GM21786 (cell line): ENCODE data around the gene SPRED2.

Experiments used
- ATAC-seq: cut with Tn5 transposase; IDR thresholded peaks from one replicate; pipeline ENCODE4 v1.9.1; 2021; ENCODE audit not compliant: unreplicated experiment

Gene SPRED2

DNA sequence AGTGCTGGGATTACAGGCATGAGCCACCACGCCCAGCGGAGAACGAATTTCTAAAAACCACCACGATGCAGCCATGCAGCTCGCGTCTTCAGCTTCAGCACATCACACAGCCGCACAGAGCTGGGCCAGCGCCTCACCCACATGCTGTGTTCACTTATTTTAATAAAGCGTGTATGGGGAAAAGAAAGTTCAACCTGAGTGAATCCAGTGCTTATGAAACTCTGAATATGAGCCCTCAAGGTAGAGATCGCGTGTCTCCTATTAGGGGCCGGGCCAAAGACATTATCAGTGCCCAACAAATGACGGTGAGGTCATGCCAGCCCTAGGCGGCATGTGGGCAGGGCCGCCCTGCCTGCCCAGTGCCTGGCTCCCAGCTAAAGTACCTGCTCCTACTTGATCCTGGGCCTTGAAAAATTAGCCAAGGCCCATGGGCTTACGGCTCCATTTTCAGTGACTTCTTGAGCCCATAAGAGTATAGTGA, 44.3 kb downstream of the SPRED2 start:
- ATAC-seq: peak; percentile 76

DNA sequence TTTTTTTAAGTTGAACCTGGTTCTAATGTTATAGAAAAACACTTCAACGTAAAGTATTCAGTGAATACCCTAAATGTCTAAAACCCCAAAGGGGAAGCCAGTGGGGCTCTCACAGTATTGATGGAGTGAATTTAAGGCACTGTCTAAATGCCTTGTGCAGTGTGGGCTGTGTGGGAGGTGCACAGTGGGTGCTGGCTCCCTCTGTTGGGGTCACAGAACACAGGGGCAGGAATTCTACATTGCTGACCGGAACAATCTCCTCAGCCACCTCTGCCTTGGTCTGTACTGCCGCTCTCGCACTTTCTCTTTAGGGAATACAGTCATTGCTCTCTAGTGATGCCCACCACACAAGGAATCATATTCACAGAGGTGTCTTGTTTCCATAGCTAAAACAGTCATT, 45.4 kb downstream of the SPRED2 start:
- ATAC-seq: no peak

DNA sequence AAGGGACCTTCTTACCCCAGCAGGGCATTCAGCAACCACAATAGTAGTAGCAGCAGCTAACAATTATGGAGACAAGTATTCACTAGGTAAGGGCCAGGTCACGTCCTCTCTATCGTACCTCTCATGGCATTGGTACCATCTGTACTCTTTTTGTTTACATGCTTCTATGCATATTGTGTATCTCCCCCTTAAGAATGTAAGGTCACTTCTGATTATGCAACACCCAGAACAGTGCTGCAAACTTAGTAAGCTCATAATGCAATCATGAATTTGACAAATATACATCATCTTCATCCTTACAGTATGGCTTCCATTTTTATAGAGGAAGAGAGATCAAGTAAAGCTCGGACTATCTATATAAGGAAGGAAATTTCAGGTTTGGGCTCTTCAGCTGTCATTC, 46.1 kb downstream of the SPRED2 start:
- no peak for ATAC-seq

DNA sequence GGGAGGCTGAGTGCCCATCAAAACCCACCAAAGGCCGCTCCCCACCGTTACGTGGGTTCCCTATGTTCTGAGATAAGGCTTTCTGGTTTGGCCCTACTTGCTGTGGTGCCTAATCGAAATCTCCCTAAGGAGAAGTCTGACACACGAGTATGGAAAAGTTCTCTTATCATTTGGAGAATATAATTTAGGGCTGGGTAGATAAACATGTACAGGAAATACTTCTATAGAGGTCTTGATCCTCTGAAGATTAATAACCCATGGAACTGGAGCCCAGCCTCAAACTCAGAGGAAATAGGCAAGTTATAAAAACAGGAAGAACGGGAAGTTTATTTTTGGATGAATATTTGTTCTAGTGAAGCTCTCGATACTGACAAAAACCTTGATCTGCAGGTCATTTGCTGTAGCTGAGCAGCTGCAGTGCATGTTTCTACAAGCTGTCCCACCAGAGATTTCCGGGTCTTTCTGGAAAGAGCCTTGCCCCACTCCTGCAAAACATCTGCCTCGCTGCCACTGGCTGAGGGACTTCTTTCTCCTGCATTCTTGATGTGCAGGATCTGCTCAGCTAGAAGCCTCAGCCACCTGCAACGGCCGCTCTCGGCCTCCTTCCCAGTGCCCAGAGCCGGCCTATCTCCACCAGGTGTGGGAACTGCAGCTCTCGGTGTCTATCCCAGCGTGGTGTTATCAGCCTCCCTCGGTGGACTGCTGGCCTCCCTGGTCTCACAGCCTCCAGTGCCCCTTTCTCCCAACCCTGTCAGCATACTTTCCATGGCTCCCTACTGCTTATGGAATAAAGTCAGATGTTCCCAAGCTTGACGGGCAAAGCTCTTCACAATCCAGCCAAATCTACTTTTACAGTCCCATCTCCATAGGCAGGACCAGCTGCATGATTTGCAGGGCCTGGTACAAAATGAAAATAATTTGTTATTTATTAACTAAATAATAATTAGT, 48.6 kb downstream of the SPRED2 start:
- no peak for ATAC-seq

DNA sequence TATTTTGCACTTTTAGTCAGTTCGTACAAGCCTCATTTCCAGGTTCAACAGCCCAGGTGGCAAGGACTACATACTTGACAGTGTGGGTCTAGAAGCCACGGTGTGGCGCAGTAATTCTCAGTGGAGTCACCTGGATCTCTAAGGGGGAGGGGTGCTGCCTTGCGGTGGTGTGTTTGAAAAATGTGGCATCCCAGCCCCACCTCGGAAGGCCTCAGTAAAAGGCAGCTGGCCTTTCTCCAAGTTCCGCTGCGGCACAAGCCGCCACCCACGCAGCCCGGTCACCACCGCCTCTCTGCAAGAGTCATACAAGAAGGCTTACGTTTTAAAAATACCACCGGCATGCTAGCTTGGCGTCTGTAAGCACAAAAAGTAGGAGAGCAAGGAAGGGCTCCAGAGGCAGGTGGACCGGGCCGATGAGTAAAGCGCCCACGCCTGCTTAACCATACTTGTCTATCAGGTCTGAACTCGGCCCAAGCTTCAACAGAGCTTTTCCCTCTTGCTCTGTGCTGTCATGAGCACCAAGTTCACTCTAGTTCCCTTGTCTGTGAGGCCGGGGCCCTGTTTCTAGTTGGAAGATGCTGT, 49.5 kb downstream of the SPRED2 start:
- ATAC-seq: peak; percentile 74

DNA sequence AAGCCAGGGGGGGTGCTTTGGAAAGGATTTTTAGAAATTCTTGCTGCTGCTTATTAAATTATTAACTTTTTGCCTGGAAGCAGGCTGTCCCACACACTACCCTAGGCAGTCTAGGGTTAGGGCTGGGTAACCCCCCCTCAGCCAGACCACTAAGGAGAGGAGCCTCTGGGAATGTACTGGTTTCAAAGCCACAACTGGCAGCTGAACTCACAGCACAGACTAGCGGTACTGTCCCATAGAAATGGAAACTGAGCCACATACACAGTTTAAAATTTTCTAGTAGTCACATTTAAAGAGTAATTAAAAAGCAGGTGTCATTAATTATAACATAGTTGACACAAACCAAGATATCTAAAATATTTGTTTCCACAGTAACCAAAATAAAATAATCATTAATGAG, 50.1 kb downstream of the SPRED2 start:
- ATAC-seq: no peak

DNA sequence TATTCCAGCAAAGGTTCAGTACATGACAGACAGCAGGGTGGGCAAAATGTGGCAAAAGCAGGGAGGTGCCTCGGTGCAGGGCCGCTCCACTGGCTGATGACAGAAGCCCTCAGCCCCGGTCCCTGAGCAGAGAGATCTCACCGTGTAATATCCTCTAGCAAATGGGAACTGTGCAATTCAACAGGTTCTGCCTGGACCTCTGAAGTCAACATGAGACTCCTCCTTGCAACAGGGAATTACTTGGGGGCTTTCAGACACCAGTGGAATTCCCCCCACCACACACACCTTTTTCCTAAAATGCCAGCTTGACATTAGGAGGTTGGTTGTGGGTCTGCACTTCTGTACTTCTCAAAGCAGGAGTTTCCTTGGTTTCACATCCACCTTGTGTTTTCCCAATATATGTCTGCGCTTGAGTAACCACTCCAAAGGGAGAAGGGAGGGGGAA, 50.8 kb downstream of the SPRED2 start:
- no peak for ATAC-seq

DNA sequence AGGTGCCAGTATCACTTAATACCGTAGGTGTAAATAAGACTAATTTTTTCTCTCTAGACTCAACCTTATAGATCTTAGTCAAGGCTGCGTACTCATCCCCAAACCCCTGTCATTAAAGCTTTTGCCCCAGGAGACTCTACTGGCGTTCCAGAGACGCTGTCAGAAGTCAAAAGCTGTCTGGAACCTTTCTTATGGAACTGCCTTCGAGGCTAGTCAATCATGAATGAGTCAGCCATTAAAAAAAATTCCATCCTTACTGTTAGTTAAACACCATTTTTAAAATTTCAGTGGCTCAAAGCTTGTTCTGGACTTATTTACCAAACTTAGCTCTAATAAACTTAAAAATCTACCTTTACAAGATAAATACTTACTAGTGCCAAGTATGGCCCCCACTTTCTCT, 52.1 kb downstream of the SPRED2 start:
- ATAC-seq: no peak

DNA sequence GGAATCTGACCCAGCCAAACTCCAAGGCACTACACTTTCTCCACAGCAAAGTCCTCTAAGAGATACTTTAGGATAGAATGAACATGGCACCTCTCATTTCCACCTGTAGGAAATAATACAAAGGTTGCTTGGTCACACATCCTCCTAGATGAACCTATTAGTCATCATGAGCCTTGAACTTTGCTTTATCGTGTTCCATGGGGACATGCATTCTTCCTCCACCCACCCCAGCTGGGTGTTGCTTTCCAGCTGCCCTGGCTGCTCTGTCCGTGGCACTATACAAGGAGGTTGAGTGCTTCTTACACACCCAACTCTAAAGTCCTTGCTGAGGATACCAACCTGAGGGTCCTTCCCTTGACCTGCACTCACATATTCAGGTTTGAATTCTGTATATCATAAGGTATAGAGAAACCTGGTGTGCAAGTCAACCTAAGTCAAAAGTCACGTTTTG, 52.7 kb downstream of the SPRED2 start:
- no peak for ATAC-seq

DNA sequence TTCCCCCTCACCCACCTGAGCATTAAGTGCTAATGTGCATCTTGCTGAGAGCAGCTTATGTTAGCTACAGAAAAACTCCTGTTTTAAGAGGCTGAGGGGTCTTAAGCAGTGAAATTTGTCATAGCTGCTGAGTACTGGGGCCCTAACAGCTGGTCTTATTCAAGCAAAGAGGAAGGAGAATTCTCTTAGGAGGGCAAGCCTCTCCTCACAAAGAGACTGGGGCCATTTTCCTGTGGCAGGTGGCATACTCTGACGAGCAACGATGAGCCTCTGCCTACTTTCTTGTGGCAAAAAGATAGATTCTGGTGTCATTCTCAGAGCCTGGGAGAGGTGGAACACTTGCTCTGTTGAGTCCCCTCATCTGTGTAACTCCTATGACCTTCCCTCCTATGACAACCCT, 53.2 kb downstream of the SPRED2 start:
- no peak for ATAC-seq

DNA sequence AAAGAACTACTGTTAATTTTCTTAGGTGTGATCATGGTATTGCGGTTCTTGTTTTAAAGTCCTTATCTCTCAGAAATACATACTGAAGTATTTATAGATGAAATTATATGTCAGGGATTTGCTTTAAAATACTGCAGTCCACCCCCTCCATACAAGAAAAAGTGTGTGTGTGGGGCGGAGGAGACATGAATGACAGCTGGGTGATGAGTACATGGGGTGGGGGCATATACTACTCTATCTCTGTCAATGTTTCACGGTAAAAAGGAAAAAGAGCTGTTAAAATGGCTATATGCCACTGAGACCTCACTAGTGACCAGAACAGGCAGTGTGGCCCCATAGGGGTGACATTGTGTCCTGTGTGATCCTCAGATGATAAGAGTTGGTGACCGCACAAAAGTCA, 54.1 kb downstream of the SPRED2 start:
- ATAC-seq: no peak

DNA sequence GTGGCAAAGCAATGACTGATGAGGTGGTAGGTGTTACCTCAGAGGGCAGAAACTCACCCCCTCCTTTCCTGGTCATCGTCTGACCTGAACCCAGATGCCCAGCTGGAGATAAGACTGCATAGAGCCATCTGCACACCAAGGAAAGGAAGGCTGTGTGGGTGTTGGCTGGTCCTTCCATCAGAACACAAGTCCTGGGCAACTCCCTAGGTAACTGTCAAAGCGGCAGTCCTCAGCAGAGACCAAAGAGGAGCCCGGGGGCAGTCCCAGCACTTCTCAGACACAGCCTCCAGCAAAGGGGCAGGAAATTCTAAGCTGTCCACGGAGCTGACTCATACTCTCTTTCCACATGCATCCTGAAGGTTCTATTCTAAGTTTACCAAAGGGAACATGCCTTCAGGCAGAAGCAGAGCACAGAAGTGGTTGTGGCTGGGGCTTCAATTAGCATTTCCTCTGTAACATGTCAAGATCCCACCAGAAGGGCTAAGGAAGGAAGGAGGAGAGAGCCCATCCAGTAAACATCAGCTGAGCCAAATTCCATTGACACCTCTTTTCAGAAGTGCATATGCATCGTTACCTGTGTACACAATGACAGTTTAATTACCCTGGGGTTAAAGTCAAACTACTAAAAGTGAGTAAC, 54.7 kb downstream of the SPRED2 start:
- ATAC-seq: peak; percentile 44

DNA sequence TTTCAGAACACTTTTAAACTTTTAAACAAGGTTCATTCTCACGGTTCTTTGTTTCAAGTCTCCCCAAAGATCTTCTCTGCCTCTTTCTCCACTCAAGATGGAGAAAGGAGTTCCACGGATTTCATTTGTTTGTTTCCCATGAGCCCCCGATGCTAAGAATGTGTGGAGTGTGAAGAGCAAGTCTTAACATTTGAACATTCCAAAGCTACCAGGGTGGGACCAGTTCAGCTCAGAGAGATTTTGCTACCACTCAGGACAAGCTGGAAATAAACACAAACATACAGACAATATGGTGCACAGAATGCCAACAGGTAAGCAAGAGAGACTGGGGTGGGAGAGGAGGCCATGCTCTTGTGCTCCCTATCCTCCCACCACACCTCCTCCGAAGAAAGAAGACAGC, 56.7 kb downstream of the SPRED2 start:
- no peak for ATAC-seq

DNA sequence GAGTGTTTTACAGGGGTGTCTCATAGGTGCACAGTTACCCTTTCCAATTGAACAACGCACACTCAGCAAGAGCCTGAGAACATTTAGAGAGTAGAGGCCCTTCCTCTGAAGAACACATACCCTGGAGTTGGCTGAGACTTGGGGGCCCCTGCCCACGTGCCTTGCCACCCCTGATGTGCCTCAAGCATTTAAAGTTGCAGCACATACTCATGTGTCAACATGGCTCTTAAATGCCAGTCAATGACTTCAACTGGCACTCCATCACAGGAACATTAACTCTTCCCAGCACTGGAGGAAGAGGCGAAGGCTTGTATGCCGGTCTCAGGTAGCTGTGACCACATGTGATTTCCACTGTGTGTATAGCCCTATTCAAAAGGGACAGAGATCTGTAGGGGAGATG, 57.4 kb downstream of the SPRED2 start:
- ATAC-seq: no peak

DNA sequence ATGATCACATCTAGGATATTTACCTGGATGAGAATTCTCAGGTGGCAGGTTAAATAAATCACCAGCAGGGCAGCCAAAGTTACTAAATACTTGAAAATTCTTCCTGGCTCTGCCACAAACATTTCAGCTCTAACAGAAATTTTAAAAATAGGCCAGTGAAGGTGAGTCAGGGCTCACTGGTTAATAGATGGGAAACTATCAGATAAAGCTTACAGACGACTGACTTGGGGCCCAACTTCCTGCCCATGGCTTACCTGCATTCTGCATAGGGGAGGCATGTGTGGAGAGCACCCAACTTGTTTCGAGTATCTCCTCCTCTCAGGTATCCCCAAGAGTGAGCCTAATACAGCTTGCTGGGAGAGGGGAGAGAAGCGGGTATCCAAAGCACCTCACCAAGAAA, 57.8 kb downstream of the SPRED2 start:
- ATAC-seq: no peak

DNA sequence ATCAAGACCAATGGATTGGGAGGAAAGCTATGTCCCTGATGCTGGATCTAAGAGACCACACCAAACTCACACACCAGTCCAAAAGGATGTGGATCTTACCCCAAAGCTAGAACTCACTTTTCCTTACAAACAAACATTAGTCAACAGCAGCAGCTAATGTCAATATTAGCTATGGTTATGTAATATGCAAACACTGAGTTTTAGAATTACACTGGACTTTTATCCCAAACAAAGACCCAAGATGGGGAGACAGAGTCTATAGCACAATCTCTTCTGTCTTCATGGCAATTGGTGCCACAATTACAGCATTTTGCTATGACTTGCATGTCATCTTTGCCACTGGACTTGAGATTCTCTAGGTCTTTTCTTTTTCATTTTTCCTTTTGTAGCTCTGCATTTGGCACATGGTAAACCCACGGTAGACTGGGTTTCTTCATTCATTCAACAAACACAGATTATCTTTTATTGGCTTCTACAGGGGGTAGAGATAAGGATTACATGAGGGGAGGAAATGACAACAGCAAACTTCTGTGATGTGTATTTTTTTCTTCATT, 59.0 kb downstream of the SPRED2 start:
- no peak for ATAC-seq

DNA sequence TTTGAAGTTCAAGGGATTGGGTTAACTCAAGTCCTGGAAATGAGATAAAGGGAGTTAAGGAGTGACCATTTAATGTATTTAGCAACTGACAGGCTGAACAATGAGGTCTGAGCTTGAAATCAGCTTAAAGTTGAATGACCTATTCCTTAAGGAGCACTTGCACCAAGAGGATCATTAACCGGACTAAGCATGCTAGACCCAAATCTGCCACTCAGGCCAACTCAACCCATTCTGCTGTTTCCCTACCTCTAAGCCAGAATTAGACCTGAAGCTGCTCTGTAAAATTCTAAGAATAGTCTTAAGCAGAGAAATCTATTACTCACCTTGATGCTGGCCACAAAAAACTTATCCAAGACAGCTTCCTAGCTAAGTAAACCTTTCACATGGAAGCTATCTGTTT, 59.8 kb downstream of the SPRED2 start:
- no peak for ATAC-seq

DNA sequence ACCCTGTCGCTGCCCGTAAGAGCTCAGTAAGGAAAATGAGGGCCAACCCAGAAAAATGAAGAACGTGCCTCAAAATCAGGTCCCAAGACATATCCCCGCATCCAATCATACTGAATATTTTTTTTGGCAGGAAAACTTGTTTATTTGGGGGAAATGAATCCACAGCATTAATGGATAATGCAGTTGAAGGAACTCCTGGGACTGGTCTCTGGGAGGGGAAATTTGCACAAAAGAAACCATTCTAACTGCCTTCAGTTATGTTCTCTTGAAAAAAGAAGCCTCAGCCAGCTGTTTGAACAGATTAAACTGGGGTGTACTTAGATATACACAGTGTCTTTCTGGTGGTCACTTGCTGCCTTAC, 61.3 kb downstream of the SPRED2 start:
- ATAC-seq: no peak

DNA sequence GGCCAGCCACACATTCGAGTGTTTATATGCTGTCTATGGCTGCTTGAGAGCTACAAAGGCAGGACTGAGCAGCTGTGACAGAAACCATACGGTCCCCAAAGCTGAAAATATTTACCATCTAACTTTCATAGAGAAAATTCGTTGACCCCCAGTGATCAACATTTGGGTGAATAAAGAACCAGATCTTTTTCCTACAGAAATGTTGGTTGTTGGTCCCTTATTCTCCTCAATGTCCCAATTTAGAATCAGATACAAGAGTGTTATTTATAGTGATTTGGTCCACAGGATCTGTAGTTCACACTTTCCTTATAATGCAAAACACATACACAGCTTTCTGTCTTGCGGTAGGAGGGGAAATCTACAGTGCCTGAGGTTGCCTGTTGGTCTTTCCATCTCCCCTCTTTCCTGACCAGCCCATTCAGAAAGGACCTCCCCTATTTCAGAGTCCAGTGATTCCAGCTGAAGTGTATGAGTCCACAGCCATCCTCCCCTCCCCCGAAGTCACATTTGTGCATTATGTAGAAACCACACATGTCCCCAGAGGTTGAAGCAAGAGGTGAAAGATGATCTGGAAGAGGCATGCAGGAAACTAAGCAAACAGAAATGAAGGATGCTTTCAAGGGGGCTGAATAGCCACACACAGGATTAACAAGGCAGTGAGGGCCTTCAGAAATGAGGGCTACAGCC, 61.9 kb downstream of the SPRED2 start:
- ATAC-seq: peak; percentile 62

DNA sequence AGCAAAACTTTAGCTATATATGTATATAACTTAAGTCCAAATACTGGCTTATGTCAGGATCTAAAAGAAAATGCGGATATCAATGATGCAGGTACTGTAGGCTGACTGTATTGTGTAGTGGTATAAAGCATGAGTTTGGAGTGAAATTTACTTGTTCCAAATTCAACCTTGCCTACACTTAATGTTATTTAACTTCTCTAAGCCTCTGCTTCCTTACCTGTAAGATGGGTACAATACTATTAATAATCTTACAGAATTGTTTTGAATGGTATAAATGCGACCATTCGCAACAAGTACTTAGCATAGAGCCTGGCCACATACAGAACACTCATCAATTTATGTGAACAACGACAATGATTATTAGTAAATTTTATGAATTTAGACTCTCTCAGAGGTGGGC, 62.4 kb downstream of the SPRED2 start:
- ATAC-seq: no peak

DNA sequence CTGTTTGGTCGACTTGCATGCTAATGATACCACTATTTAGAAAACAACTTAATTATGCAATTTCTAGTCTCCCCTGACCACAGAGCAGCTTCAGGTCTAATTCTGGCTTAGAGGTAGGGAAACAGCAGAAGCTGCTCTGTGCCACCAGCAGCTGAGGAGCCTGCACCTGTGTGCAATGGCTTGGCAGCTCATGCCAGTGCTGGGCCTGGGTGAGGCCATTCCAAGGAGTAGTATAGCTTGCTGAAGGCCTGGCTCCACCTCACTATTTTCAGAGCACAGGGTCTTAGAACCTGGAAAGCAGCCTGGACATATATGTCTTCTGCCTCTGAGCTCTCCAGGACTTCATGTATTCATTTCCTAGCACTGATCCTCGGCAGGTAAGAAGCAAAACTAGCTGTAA, 62.8 kb downstream of the SPRED2 start:
- no peak for ATAC-seq
